H9 (cell line): ENCODE measurements around the gene NUP133. TPM values are rescaled to one million over a fixed set of nuclear protein-coding genes. Genes with fewer than 3 reads are reported as not detected.
A peak's percentile ranks its signal among the peaks of the same experiment; 100 is the strongest.
"Not testable (repeated sequence)": the region's sequence is repeated elsewhere in the genome, so short reads cannot be mapped to it uniquely, and the experiment has no call there.

ENCODE experiments used
- DNase-seq: peaks from one replicate; pipeline ENCODE4 v3.0.0-alpha.2; 2017
- H2AFZ ChIP-seq: one replicate; pipeline ENCODE4 v1.6.1; 2013; ENCODE audit warnings: mild to moderate bottlenecking, low read length, control low read depth, moderate library complexity
- H2AK5ac ChIP-seq: 2 replicates; pipeline ENCODE4 v1.6.1; 2013; ENCODE audit warnings: low read length, control low read depth, mixed read lengths; ENCODE audit not compliant: insufficient read length
- H2BK120ac ChIP-seq: one replicate; pipeline ENCODE4 v1.6.1; 2013; ENCODE audit warnings: low read depth, mild to moderate bottlenecking, low read length, control low read depth, inconsistent platforms; ENCODE audit not compliant: poor library complexity, severe bottlenecking
- H2BK12ac ChIP-seq: 2 replicates; pipeline ENCODE4 v1.6.1; 2013; ENCODE audit warnings: low read length, control low read depth, mixed read lengths, low read depth; ENCODE audit not compliant: insufficient read length
- H2BK15ac ChIP-seq: 2 replicates; pipeline ENCODE4 v1.6.1; 2013; ENCODE audit warnings: low read depth, low read length, control low read depth
- H2BK20ac ChIP-seq: one replicate; pipeline ENCODE4 v1.6.1; 2013; ENCODE audit warnings: low read depth, mild to moderate bottlenecking, low read length, control low read depth, inconsistent platforms; ENCODE audit not compliant: poor library complexity, severe bottlenecking
- H2BK5ac ChIP-seq: 2 replicates; pipeline ENCODE4 v1.6.1; 2013; ENCODE audit warnings: low read length, control low read depth, mixed read lengths; ENCODE audit not compliant: insufficient read length
- H3K14ac ChIP-seq: 2 replicates; pipeline ENCODE4 v1.6.1; 2013; ENCODE audit warnings: low read length, control low read depth; ENCODE audit not compliant: insufficient read depth
- H3K18ac ChIP-seq: 2 replicates; pipeline ENCODE4 v1.6.1; 2013; ENCODE audit warnings: low read depth, mild to moderate bottlenecking, mixed read lengths, low read length, control low read depth; ENCODE audit not compliant: insufficient read length
- H3K23ac ChIP-seq: 2 replicates; pipeline ENCODE4 v1.6.1; 2013; ENCODE audit warnings: low read length, control low read depth, mixed read lengths, low read depth; ENCODE audit not compliant: insufficient read length
- H3K23me2 ChIP-seq: 2 replicates; pipeline ENCODE4 v1.6.1; 2013; ENCODE audit warnings: low read depth, mild to moderate bottlenecking, mixed read lengths, low read length, control low read depth; ENCODE audit not compliant: insufficient read length, poor library complexity, severe bottlenecking
- H3K27ac ChIP-seq: 2 replicates; pipeline ENCODE4 v1.5.1; 2013; ENCODE audit warnings: low read length, control low read depth, mixed read lengths, low read depth; ENCODE audit not compliant: insufficient read length
- H3K27me3 ChIP-seq: 2 replicates; pipeline ENCODE4 v1.6.1; 2013; ENCODE audit warnings: low read length, control low read depth, inconsistent platforms; ENCODE audit not compliant: insufficient read depth
- H3K4ac ChIP-seq: 2 replicates; pipeline ENCODE4 v1.6.1; 2013; ENCODE audit warnings: low read depth, mild to moderate bottlenecking, control low read depth, inconsistent platforms, low read length, moderate library complexity
- H3K4me1 ChIP-seq: 2 replicates; pipeline ENCODE4 v1.6.1; 2013; ENCODE audit warnings: low read length, control low read depth, inconsistent platforms; ENCODE audit not compliant: insufficient read depth
- H3K4me2 ChIP-seq: 2 replicates; pipeline ENCODE4 v1.6.1; 2013; ENCODE audit warnings: low read length, control low read depth, mixed read lengths; ENCODE audit not compliant: insufficient read length, insufficient read depth
- H3K56ac ChIP-seq: 2 replicates; pipeline ENCODE4 v1.6.1; 2013; ENCODE audit warnings: low read depth, mild to moderate bottlenecking, mixed read lengths, low read length, control low read depth; ENCODE audit not compliant: insufficient read length
- H3K79me1 ChIP-seq: 2 replicates; pipeline ENCODE4 v1.6.1; 2013; ENCODE audit warnings: low read depth, mild to moderate bottlenecking, moderate library complexity, low read length, control low read depth, inconsistent platforms; ENCODE audit not compliant: insufficient read depth, poor library complexity, severe bottlenecking
- H3K79me2 ChIP-seq: 2 replicates; pipeline ENCODE4 v1.6.1; 2013; ENCODE audit warnings: low read length, control low read depth, inconsistent platforms; ENCODE audit not compliant: insufficient read depth
- H3K9ac ChIP-seq: 2 replicates; pipeline ENCODE4 v1.6.1; 2013; ENCODE audit warnings: low read length, control low read depth, mixed read lengths; ENCODE audit not compliant: insufficient read length; ENCODE audit errors: extremely low read depth
- H3K9me3 ChIP-seq: one replicate; pipeline ENCODE4 v1.6.1; 2013; ENCODE audit warnings: low read depth, low read length, inconsistent platforms; ENCODE audit not compliant: control insufficient read depth
- H3T11ph ChIP-seq: one replicate; pipeline ENCODE4 v1.6.1; 2013; ENCODE audit warnings: mild to moderate bottlenecking, low read length, control low read depth, inconsistent platforms
- H4K20me1 ChIP-seq: one replicate; pipeline ENCODE4 v1.6.1; 2013; ENCODE audit not compliant: control insufficient read depth, insufficient read length, insufficient read depth
- H4K5ac ChIP-seq: 2 replicates; pipeline ENCODE4 v1.6.1; 2013; ENCODE audit warnings: low read depth, mild to moderate bottlenecking, mixed read lengths, low read length, control low read depth; ENCODE audit not compliant: insufficient read length
- H4K8ac ChIP-seq: replicated peaks from 2 replicates; pipeline ENCODE4 v1.6.1; 2013; ENCODE audit warnings: low read length, control low read depth, mixed read lengths, low read depth; ENCODE audit not compliant: insufficient read length
- H4K91ac ChIP-seq: 2 replicates; pipeline ENCODE4 v1.6.1; 2013; ENCODE audit warnings: low read depth, mild to moderate bottlenecking, moderate library complexity, mixed read lengths, low read length, control low read depth; ENCODE audit not compliant: insufficient read length
- H3K27ac Mint-ChIP-seq, 3 experiments: 2 replicates in 2 of 3; 3 replicates in 1 of 3; pipeline ENCODE4 v1.8.0; 2020 to 2021; ENCODE audit warnings: mixed read lengths in 3 of 3, mild to moderate bottlenecking in 1 of 3, moderate library complexity in 1 of 3
- H3K27me3 Mint-ChIP-seq: 2 replicates; pipeline ENCODE4 v1.8.0; 2021; ENCODE audit warnings: low read depth, mild to moderate bottlenecking, moderate library complexity, mixed read lengths
- H3K36me3 Mint-ChIP-seq, 3 experiments: 2 replicates in 2 of 3; 3 replicates in 1 of 3; pipeline ENCODE4 v1.8.0; 2020 to 2021; ENCODE audit warnings: low read depth in 3 of 3, mixed read lengths in 3 of 3; ENCODE audit not compliant: insufficient read depth in 1 of 3
- H3K4me1 Mint-ChIP-seq, 2 experiments: 2 replicates each; pipeline ENCODE4 v1.8.0; 2020; ENCODE audit warnings: mixed read lengths in 2 of 2
- H3K4me3 Mint-ChIP-seq, 2 experiments: 2 replicates in 1 of 2; 3 replicates in 1 of 2; pipeline ENCODE4 v1.8.0; 2020 to 2021; ENCODE audit warnings: mild to moderate bottlenecking in 2 of 2, mixed read lengths in 2 of 2, moderate library complexity in 1 of 2
- H3K9me3 Mint-ChIP-seq, 2 experiments: 2 replicates in 1 of 2; 3 replicates in 1 of 2; pipeline ENCODE4 v1.8.0; 2020; ENCODE audit warnings: mild to moderate bottlenecking in 2 of 2, mixed read lengths in 2 of 2, moderate library complexity in 1 of 2
- WGBS: extraction: QIAGEN DNeasy Blood & Tissue Kit; methylation state at CpG from one replicate; pipeline ENCODE4 v1.1.7; 2013; ENCODE audit warnings: missing lambda C conversion rate, low lambda C conversion rate, mixed read lengths; ENCODE audit not compliant: insufficient read length; ENCODE audit errors: extremely low coverage; 5-methylcytosine and 5-hydroxymethylcytosine counted together
- total RNA-seq: library from RNA; stranded (reverse); gene quantifications from 2 replicates; pipeline ENCODE4 v1.2.1, GENCODE V29; 2021

The NUP133 gene
- total RNA-seq, 1 experiment from 2014 or later, result 71.3 TPM

DNA sequence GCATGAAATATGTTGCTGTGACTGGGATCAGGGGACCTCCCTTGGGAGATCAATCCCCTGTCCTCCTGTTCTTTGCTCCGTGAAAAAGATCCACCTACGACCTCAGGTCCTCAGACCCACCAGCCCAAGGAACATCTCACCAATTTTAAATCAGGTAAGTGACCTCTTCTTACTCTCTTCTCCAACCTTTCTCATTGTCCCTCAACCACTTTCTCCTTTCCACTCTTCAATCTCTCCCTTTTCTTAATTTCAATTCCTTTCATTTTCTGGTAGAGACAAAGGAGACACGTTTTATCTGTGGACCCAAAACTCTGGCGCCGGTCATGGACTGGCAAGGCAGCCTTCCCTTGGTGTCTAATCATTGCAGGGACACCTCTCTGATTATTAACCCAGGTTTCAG, 95.3 kb downstream of the NUP133 start:
- not testable (repeated sequence) for H3K14ac ChIP-seq, H3K18ac ChIP-seq, DNase-seq, H3K9ac ChIP-seq, H2AK5ac ChIP-seq, H3K4ac ChIP-seq, H2BK15ac ChIP-seq, H3K79me2 ChIP-seq, H3K23ac ChIP-seq, H3K27me3 ChIP-seq, H3K23me2 ChIP-seq, H2BK5ac ChIP-seq, H2AFZ ChIP-seq, H3T11ph ChIP-seq, H3K27ac ChIP-seq, H3K27ac Mint-ChIP-seq, H2BK120ac ChIP-seq, H4K5ac ChIP-seq, H3K56ac ChIP-seq, H2BK20ac ChIP-seq, H4K20me1 ChIP-seq, H3K36me3 Mint-ChIP-seq, H4K91ac ChIP-seq, H2BK12ac ChIP-seq, H3K9me3 ChIP-seq, H4K8ac ChIP-seq, H3K79me1 ChIP-seq, H3K9me3 Mint-ChIP-seq, H3K4me2 ChIP-seq
- WGBS, result no CpG with 5 or more reads among the region's 5 CpGs
- H3K4me3 Mint-ChIP-seq, result peak overlapping the region in 1 of 2 experiments; percentile 19; a peak in 1 of 5 replicates
- H3K27me3 Mint-ChIP-seq, result peaks cover 49% of the 10 kb centered on the region
- peaks cover 16% of the 10 kb centered on the region; the same call in 1 of the 2 replicates for H3K4me1 ChIP-seq
- H3K4me1 Mint-ChIP-seq, result peaks cover 28 to 51% of the 10 kb centered on the region in 2 experiments
